ENCODE data around the gene POMGNT1.

POMGNT1 gene

GRCh38 chr1:46181343-46182260, 16.6 kb downstream of the POMGNT1 start:
- H2AFZ ChIP-seq (ENCODE audit: low read length) = no peak overlapping the region

GRCh38 chr1:46180082-46180616, 18.1 kb downstream of the POMGNT1 start:
- Histone ChIP-seq H2AFZ (ENCODE audit: low read length) (0 out of 2 replicates have a peak overlapping the region, but pooled peaks have one; percentile 21), H3K4me1 (ENCODE audit: low read length) (no peaks in the 10 kb centered on the region), H3F3A (ENCODE audit: insufficient read depth, low read length) (no peaks in the 10 kb centered on the region), H3K4me2 (ENCODE audit: low read depth, low read length) (no peak overlapping the region), H3K9me3 (replicated peaks; ENCODE audit: insufficient read depth, low read length) (no peaks in the 10 kb centered on the region), H3K9me2 (replicated peaks; ENCODE audit: insufficient read depth, low read length) (no peaks in the 10 kb centered on the region), H3K36me3 (replicated peaks; ENCODE audit: insufficient read depth, low read length) (no peaks in the 10 kb centered on the region), H4K20me1 (ENCODE audit: insufficient read depth, low read length) (no peaks in the 10 kb centered on the region), H3K79me2 (ENCODE audit: low read length) (no peaks in the 10 kb centered on the region), H3K27ac (ENCODE audit: low read length) (no peak overlapping the region), H3K27me3 (replicated peaks; ENCODE audit: insufficient read depth, low read length) (no peaks in the 10 kb centered on the region), H3K4me3 (ENCODE audit: low read length) (no peak overlapping the region), H3K9ac (ENCODE audit: low read length) (no peak overlapping the region)
- no peak for DNase-seq
- TF ChIP-seq CTCF (IDR thresholded peaks at IDR 0.05; ENCODE audit: low read length) = peak; percentile 31
- no peak for TF ChIP-seq EZH2 (optimal IDR thresholded peaks at IDR 0.05; ENCODE audit: low read depth, low read length)
- no peak for TF ChIP-seq EZH2phosphoT487 (IDR thresholded peaks at IDR 0.05; ENCODE audit: low read length)

More at GRCh38 chr1:46181343-46182260, 16.6 kb downstream of the POMGNT1 start:
- no peak overlapping the region for H3K9ac ChIP-seq (ENCODE audit: low read length)
- H4K20me1 ChIP-seq (ENCODE audit: insufficient read depth, low read length) = no peaks in the 10 kb centered on the region
- no peaks in the 10 kb centered on the region for H3K79me2 ChIP-seq (ENCODE audit: low read length)
- no peaks in the 10 kb centered on the region for H3K9me3 ChIP-seq (replicated peaks; ENCODE audit: insufficient read depth, low read length)
- no peaks in the 10 kb centered on the region for H3F3A ChIP-seq (ENCODE audit: insufficient read depth, low read length)
- H3K4me2 ChIP-seq (ENCODE audit: low read depth, low read length) = no peak overlapping the region
- no peak for TF ChIP-seq EZH2 (optimal IDR thresholded peaks at IDR 0.05; ENCODE audit: low read depth, low read length)
- no peak for TF ChIP-seq CTCF (IDR thresholded peaks at IDR 0.05; ENCODE audit: low read length)
- TF ChIP-seq EZH2phosphoT487 (IDR thresholded peaks at IDR 0.05; ENCODE audit: low read length) = no peak
- H3K4me1 ChIP-seq (ENCODE audit: low read length) = no peaks in the 10 kb centered on the region
- DNase-seq = no peak
- H3K36me3 ChIP-seq (replicated peaks; ENCODE audit: insufficient read depth, low read length) = no peaks in the 10 kb centered on the region
- no peak overlapping the region for H3K27ac ChIP-seq (ENCODE audit: low read length)
- no peak overlapping the region for H3K4me3 ChIP-seq (ENCODE audit: low read length)
- no peaks in the 10 kb centered on the region for H3K27me3 ChIP-seq (replicated peaks; ENCODE audit: insufficient read depth, low read length)
- no peaks in the 10 kb centered on the region for H3K9me2 ChIP-seq (replicated peaks; ENCODE audit: insufficient read depth, low read length)

- H3K27me3 ChIP-seq (replicated peaks; ENCODE audit: insufficient read depth, low read length) = no peaks in the 10 kb centered on the region
- H3K4me2 ChIP-seq (ENCODE audit: low read depth, low read length) = peak overlapping the region; percentile 8; the same call in 1 of the 2 replicates
- TF ChIP-seq EZH2 (optimal IDR thresholded peaks at IDR 0.05; ENCODE audit: low read depth, low read length) (no peak), CTCF (IDR thresholded peaks at IDR 0.05; ENCODE audit: low read length) (peak; percentile 97), EZH2phosphoT487 (IDR thresholded peaks at IDR 0.05; ENCODE audit: low read length) (no peak)
- no peak overlapping the region for H3K27ac ChIP-seq (ENCODE audit: low read length)
- no peaks in the 10 kb centered on the region for H4K20me1 ChIP-seq (ENCODE audit: insufficient read depth, low read length)
- H2AFZ ChIP-seq (ENCODE audit: low read length) = peak overlapping the region; percentile 48
- no peaks in the 10 kb centered on the region for H3K36me3 ChIP-seq (replicated peaks; ENCODE audit: insufficient read depth, low read length)
- no peaks in the 10 kb centered on the region for H3K79me2 ChIP-seq (ENCODE audit: low read length)
- no peaks in the 10 kb centered on the region for H3K9me2 ChIP-seq (replicated peaks; ENCODE audit: insufficient read depth, low read length)
- H3K4me1 ChIP-seq (ENCODE audit: low read length) = no peaks in the 10 kb centered on the region
- H3K4me3 ChIP-seq (ENCODE audit: low read length) = no peak overlapping the region
- H3F3A ChIP-seq (ENCODE audit: insufficient read depth, low read length) = no peaks in the 10 kb centered on the region
- no peaks in the 10 kb centered on the region for H3K9me3 ChIP-seq (replicated peaks; ENCODE audit: insufficient read depth, low read length)
- DNase-seq = peak; percentile 62
- H3K9ac ChIP-seq (ENCODE audit: low read length) = no peak overlapping the region
Observed at GRCh38 chr1:46179138-46180081, 18.8 kb downstream of the POMGNT1 start.

All from MM.1S (cell line).